ENCODE measurements around the gene OTOP2. TPM values are rescaled to one million over a fixed set of nuclear protein-coding genes. Genes with fewer than 3 reads are reported as not detected.

Gene OTOP2
- total RNA-seq, 2 experiments from 2014 or later, result not detected

DNA sequence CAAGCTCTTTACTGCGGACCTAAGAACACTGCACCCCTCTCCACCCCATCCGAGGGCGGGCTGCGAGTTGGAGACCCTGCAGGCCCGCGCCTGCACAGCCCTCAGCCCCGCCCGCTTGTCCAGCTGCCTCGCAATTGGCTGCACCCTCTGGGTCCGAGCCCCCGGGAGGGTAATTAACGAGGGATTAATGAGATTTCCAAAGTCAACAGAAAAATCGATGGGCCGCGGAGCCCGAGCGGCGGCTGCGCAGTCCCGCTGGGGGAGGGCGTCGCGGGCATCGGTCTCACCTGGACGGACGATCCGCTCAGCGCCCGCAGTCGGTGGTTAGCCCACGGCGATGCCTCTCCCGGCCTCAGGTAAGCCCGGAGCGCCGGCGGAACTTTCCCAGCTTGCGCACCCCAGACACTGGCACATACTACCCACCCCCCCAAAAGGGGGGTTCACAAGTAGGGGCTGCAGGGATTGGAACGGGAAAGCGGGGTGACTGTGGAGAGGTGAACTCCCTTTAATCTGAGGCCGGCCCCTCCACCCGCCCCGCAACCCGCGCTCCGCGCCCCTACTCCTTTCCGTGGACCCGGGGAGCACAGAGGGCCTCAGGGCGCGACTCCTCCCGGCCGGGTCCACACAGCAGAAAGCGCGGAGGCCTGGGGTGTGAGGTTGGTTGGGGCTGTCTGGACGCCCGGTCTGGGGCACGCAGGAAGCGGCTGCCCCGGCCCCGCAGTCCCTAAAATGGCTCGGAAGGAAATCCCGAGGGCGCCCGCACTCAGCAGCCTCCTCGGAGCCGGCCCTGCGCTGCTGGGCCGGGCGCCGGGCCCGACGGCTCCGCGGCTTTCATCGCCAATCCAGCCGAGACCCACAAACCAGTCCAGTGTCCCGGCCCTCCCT is 11.8 kb downstream of the OTOP2 start, which contains the start of gene OTOP3:
OTOP3 (plus strand) TSS at position 314 of the 885 bp plus-strand sequence; CDS start at position 338, 24 bp downstream.
- H3K36me3 Mint-ChIP-seq (ENCODE audit: low read depth), result no peaks in the 10 kb centered on the region
- ATAC-seq (no peak), DNase-seq (no peak)
- intact Hi-C loops (cut with DNase I, micrococcal nuclease), result no loop called here
- no peaks in the 10 kb centered on the region for H3K4me1 Mint-ChIP-seq
- H3K27me3 Mint-ChIP-seq, result peaks cover 43% of the 10 kb centered on the region
- no peaks in the 10 kb centered on the region for H3K9me3 Mint-ChIP-seq (ENCODE audit: low read depth)
- H3K4me3 Mint-ChIP-seq, result no peak within 1 kb of the TSS
- ChIA-PET POLR2A (no interaction called here), CTCF (interaction anchor here (1.2 kb wide), 1 partner anchor 38 kb away, joined by 3 read pairs; no protein-coding TSS in a partner anchor)
- H3K27ac Mint-ChIP-seq, result no peak within 1 kb of the TSS

- Mint-ChIP-seq H3K36me3 (ENCODE audit: low read depth) (no peaks in the 10 kb centered on the region), H3K27ac (no peak overlapping the region), H3K27me3 (peaks cover 41% of the 10 kb centered on the region), H3K9me3 (ENCODE audit: low read depth) (no peaks in the 10 kb centered on the region), H3K4me3 (no peak overlapping the region), H3K4me1 (no peaks in the 10 kb centered on the region)
- DNase-seq, result no peak
- ChIA-PET POLR2A (no interaction called here), CTCF (no interaction called here)
- no peak for ATAC-seq
- intact Hi-C loops (cut with DNase I, micrococcal nuclease), result no loop called here
Measured at GRCh38 chr17:74936470-74936799, 12.4 kb downstream of the OTOP2 start.

DNA sequence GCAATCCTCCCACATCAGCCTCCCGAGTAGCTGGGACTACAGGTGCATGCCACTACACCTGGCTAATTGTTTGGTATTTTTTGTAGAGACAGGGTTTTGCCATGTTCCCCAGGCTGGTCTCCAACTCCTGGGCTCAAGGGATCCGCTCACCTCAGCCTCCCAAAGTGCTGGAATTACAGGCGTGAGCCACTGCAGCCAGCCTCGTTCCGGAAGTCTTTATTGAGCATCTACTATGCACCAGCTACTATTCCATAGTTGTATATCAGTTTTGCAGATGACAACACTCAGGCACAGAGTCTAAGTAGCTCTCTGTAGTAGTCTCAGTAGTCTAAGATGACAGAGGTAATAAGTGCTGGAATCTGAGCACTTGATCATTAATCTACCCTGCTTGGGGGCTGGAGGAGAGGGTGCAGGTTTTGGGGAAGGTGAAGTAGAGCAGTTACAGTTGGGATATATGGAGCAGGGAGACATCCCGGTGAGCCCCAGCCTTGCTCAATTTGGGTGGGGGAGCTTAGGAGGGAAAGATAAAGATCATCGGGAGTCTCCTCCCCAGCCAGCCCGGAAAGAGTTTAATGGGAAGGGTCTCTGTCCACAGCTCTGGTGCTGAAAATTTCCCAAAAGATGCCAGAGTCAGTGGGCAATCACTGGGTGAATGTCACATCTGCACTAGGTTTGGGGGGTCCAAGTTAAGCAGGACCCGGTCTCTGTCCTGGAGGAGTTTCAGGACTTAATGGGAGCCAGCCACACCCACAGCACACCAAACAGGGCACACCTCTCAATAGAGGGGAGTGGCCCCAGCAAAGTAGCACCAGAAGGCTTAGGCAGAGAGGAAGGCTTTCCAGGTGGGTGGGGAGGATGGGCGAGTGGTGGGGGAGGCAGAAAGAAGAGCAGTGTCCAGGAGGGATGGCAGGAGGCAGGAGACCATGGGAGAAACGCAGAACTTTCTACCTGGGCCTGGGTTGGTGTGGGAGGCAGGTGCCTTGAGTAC is 13.3 kb downstream of the OTOP2 start:
- ChIA-PET POLR2A (no interaction called here), CTCF (interaction anchor here (0.6 to 2.7 kb wide), 3 partner anchors 24 to 1617 kb away, joined by 3 to 9 read pairs (median 5); no protein-coding TSS in a partner anchor)
- H3K36me3 Mint-ChIP-seq (ENCODE audit: low read depth), result no peaks in the 10 kb centered on the region
- no peak overlapping the region for H3K27ac Mint-ChIP-seq
- no peaks in the 10 kb centered on the region for H3K4me1 Mint-ChIP-seq
- DNase-seq (no peak), ATAC-seq (no peak)
- H3K4me3 Mint-ChIP-seq, result no peak overlapping the region
- peaks cover 43% of the 10 kb centered on the region for H3K27me3 Mint-ChIP-seq
- intact Hi-C loops (cut with DNase I, micrococcal nuclease), result no loop called here
- no peaks in the 10 kb centered on the region for H3K9me3 Mint-ChIP-seq (ENCODE audit: low read depth)

- H3K27me3 Mint-ChIP-seq, result peaks cover 40% of the 10 kb centered on the region
- POLR2A ChIA-PET, result no interaction called here
- no peaks in the 10 kb centered on the region for H3K4me1 Mint-ChIP-seq
Measured at GRCh38 chr17:74938194-74938950, 14.3 kb downstream of the OTOP2 start.

GRCh38 chr17:74939534-74939933 is 15.5 kb downstream of the OTOP2 start:
- POLR2A ChIA-PET, result no interaction called here
- H3K27ac Mint-ChIP-seq, result no peak overlapping the region
- CTCF ChIA-PET, result interaction anchor here (0.6 to 2.7 kb wide), 4 partner anchors 16 to 59 kb away, joined by 4 to 9 read pairs (median 6); partner anchors contain the start of gene OTOP2
- no peak overlapping the region for H3K4me3 Mint-ChIP-seq
- no peaks in the 10 kb centered on the region for H3K36me3 Mint-ChIP-seq (ENCODE audit: low read depth)
- DNase-seq, result no peak
- intact Hi-C loops (cut with DNase I, micrococcal nuclease), result no loop called here
- H3K9me3 Mint-ChIP-seq (ENCODE audit: low read depth), result no peaks in the 10 kb centered on the region
- no peak for ATAC-seq
- H3K4me1 Mint-ChIP-seq, result no peaks in the 10 kb centered on the region
- peaks cover 37% of the 10 kb centered on the region for H3K27me3 Mint-ChIP-seq

More at GRCh38 chr17:74938194-74938950, 14.3 kb downstream of the OTOP2 start:
- H3K9me3 Mint-ChIP-seq (ENCODE audit: low read depth), result no peaks in the 10 kb centered on the region
- no peak overlapping the region for H3K4me3 Mint-ChIP-seq
- no peak for DNase-seq
- CTCF ChIA-PET, result interaction anchor here (0.6 to 2.7 kb wide), 6 partner anchors 14 to 1618 kb away, joined by 3 to 9 read pairs (median 5); partner anchors contain the start of gene OTOP2
- no peaks in the 10 kb centered on the region for H3K36me3 Mint-ChIP-seq (ENCODE audit: low read depth)
- ATAC-seq, result no peak
- intact Hi-C loops (cut with DNase I, micrococcal nuclease), result no loop called here
- no peak overlapping the region for H3K27ac Mint-ChIP-seq

GRCh38 chr17:74941128-74941725 is 17.2 kb downstream of the OTOP2 start:
- no peaks in the 10 kb centered on the region for H3K36me3 Mint-ChIP-seq (ENCODE audit: low read depth)
- no peak for ATAC-seq
- peaks cover 2% of the 10 kb centered on the region for H3K4me1 Mint-ChIP-seq
- peaks cover 36% of the 10 kb centered on the region for H3K27me3 Mint-ChIP-seq
- no peak overlapping the region for H3K27ac Mint-ChIP-seq
- no peaks in the 10 kb centered on the region for H3K9me3 Mint-ChIP-seq (ENCODE audit: low read depth)
- ChIA-PET CTCF (no interaction called here), POLR2A (no interaction called here)
- DNase-seq, result no peak
- H3K4me3 Mint-ChIP-seq, result no peak overlapping the region
- intact Hi-C loops (cut with DNase I, micrococcal nuclease), result no loop called here

DNA sequence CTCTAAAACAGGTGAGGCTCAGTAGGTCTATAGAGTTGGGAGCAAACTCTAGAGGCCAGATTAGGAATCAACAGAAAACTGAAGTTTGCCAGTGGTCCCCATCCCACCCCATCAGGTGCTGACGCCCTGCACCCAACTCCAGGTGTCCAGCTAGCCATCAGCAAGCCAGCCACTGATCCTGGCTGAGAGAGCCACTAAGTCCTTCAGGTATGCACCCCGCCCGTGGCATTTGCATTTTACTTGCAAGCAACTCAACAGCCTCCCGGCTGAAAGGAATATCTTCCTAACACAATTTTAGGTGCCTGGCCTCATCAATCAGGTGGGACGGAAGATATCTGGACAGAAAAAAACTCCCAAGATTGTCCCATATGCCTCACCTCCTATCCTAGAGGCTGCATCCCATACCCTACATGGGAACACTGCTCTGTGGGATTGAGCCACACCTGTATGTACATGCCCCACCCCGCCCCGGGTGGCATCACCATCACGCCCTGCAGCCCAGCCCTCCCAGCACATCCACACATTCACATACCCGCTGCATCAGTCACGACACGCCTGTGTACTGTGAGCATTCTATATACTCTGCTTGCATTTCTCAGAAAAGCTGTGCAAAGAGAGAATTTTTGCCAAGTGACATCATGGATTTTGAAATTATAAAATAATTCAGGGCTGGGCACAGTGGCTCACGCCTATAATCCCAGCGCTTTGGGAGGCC is 19.9 kb downstream of the OTOP2 start:
- DNase-seq, result no peak
- Mint-ChIP-seq H3K36me3 (ENCODE audit: low read depth) (no peaks in the 10 kb centered on the region), H3K9me3 (ENCODE audit: low read depth) (no peaks in the 10 kb centered on the region), H3K27me3 (peaks cover 19% of the 10 kb centered on the region), H3K27ac (no peak overlapping the region), H3K4me3 (no peak overlapping the region), H3K4me1 (peaks cover 2% of the 10 kb centered on the region)
- ATAC-seq, result no peak
- ChIA-PET POLR2A (no interaction called here), CTCF (no interaction called here)
- intact Hi-C loops (cut with DNase I, micrococcal nuclease), result no loop called here

- Mint-ChIP-seq H3K27ac (no peak overlapping the region), H3K4me3 (no peak overlapping the region), H3K9me3 (ENCODE audit: low read depth) (no peaks in the 10 kb centered on the region), H3K27me3 (peaks cover 14% of the 10 kb centered on the region), H3K36me3 (ENCODE audit: low read depth) (no peaks in the 10 kb centered on the region), H3K4me1 (peaks cover 2% of the 10 kb centered on the region)
- ATAC-seq (no peak), DNase-seq (no peak)
- intact Hi-C loops (cut with DNase I, micrococcal nuclease), result no loop called here
- ChIA-PET CTCF (interaction anchor here (0.6 to 2.0 kb wide), 3 partner anchors 13 to 162 kb away, joined by 3 to 13 read pairs (median 5); no protein-coding TSS in a partner anchor), POLR2A (no interaction called here)
Measured at GRCh38 chr17:74945543-74945942, 21.5 kb downstream of the OTOP2 start.

- ATAC-seq, result no peak
- Mint-ChIP-seq H3K27me3 (peaks cover 10% of the 10 kb centered on the region), H3K4me1 (peaks cover 2% of the 10 kb centered on the region), H3K36me3 (ENCODE audit: low read depth) (no peaks in the 10 kb centered on the region), H3K9me3 (ENCODE audit: low read depth) (no peaks in the 10 kb centered on the region), H3K4me3 (no peak overlapping the region), H3K27ac (no peak overlapping the region)
- CTCF ChIA-PET, result interaction anchor here (2.0 to 2.2 kb wide), 2 partner anchors 12 to 15 kb away, joined by 9 to 13 read pairs; no protein-coding TSS in a partner anchor
- POLR2A ChIA-PET, result no interaction called here
- DNase-seq, result no peak
- intact Hi-C loops (cut with DNase I, micrococcal nuclease), result no loop called here
Measured at GRCh38 chr17:74946641-74947040, 22.6 kb downstream of the OTOP2 start.

DNA sequence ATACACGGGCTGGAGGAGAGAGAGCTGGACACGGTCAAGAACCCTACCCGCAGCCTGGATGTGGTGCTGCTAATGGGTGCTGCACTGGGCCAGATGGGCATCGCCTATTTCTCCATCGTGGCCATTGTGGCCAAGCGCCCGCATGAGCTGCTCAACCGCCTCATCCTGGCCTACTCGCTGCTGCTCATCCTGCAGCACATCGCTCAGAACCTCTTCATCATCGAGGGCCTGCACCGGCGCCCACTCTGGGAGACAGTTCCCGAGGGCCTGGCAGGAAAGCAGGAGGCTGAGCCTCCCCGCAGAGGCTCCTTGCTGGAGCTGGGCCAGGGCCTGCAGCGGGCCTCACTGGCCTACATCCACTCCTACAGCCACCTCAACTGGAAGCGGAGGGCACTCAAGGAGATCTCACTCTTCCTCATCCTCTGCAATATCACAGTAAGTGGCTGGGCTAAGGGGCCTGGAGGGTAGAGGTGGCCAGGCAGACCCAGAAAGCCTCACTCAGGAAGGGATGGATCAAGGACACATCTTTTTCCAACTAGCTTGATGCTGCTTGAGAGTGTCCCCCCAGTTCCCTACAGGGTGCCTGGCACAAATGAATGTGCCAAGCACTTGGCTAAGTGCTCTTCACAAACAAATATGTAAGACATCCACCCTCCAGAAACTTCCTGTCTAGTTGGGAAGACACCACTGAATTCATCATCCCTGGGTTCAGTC is 23.1 kb downstream of the OTOP2 start:
- Mint-ChIP-seq H3K9me3 (ENCODE audit: low read depth) (no peaks in the 10 kb centered on the region), H3K4me1 (peaks cover 2% of the 10 kb centered on the region), H3K27me3 (peaks cover 7% of the 10 kb centered on the region), H3K27ac (no peak overlapping the region), H3K4me3 (no peak overlapping the region), H3K36me3 (ENCODE audit: low read depth) (no peaks in the 10 kb centered on the region)
- ChIA-PET POLR2A (no interaction called here), CTCF (interaction anchor here (2.0 to 2.2 kb wide), 2 partner anchors 11 to 14 kb away, joined by 9 to 13 read pairs; no protein-coding TSS in a partner anchor)
- ATAC-seq (no peak), DNase-seq (no peak)
- intact Hi-C loops (cut with DNase I, micrococcal nuclease), result no loop called here
